WTC11 (cell line): ENCODE data around the gene RNF44. TPM values are rescaled to one million over a fixed set of nuclear protein-coding genes. Genes with fewer than 3 reads are reported as not detected.

Source experiments
- ATF1 ChIP-seq: sonication (generic); formaldehyde crosslinking; IDR thresholded peaks from 2 replicates; pipeline ENCODE4 v1.8.1; 2023; ENCODE audit warnings: mild to moderate bottlenecking, moderate library complexity, missing genetic modification reagents
- CTCF ChIP-seq: fragments of 200-600 bp; IDR thresholded peaks from 2 replicates; pipeline ENCODE4 v1.8.0; 2022; ENCODE audit warnings: antibody characterized with exemption
- HMGA2 ChIP-seq: fragments of 250-450 bp; sonication (Bioruptor Pico); IDR thresholded peaks from 2 replicates; pipeline ENCODE4 v1.4.0; 2021; ENCODE audit warnings: mild to moderate bottlenecking, moderate library complexity
- KAT7 ChIP-seq: sonication (generic); formaldehyde crosslinking; IDR thresholded peaks from 2 replicates; pipeline ENCODE4 v1.8.1; 2023; ENCODE audit warnings: missing genetic modification reagents, mild to moderate bottlenecking, borderline replicate concordance
- MXD4 ChIP-seq: fragments of 250-450 bp; sonication (Bioruptor Pico); IDR thresholded peaks from 2 replicates; pipeline ENCODE4 v1.8.0; 2021; ENCODE audit warnings: mild to moderate bottlenecking, moderate library complexity, borderline replicate concordance
- PRRX2 ChIP-seq: fragments of 250-450 bp; sonication (Bioruptor Pico); IDR thresholded peaks from 2 replicates; pipeline ENCODE4 v1.8.0; 2021; ENCODE audit warnings: mild to moderate bottlenecking
- USF1 ChIP-seq: sonication (generic); formaldehyde crosslinking; IDR thresholded peaks from 2 replicates; pipeline ENCODE4 v1.8.0; 2022; ENCODE audit warnings: mild to moderate bottlenecking, missing genetic modification reagents
- ZBTB21 ChIP-seq: sonication (generic); formaldehyde crosslinking; IDR thresholded peaks from 2 replicates; pipeline ENCODE4 v1.8.1; 2023; ENCODE audit warnings: mild to moderate bottlenecking, missing genetic modification reagents, borderline replicate concordance
- ZBTB43 ChIP-seq: sonication (generic); formaldehyde crosslinking; IDR thresholded peaks from 2 replicates; pipeline ENCODE4 v1.8.1; 2023; ENCODE audit warnings: mild to moderate bottlenecking, missing genetic modification reagents
- ZNF532 ChIP-seq: fragments of 250-450 bp; sonication (Bioruptor Pico); IDR thresholded peaks from 2 replicates; pipeline ENCODE4 v1.9.0; 2021; ENCODE audit warnings: mild to moderate bottlenecking, borderline replicate concordance
- total RNA-seq: library from RNA; stranded (reverse); gene quantifications from 3 replicates; pipeline ENCODE4 v1.2.3, GENCODE V29; 2021
- TF ChIP-seq, protein P1 (sequence below): sonication (generic); formaldehyde crosslinking; IDR thresholded peaks from 2 replicates; pipeline ENCODE4 v1.8.1; 2022; ENCODE audit warnings: mild to moderate bottlenecking, missing genetic modification reagents, moderate library complexity, borderline replicate concordance
- TF ChIP-seq, protein P2 (sequence below): sonication (generic); formaldehyde crosslinking; IDR thresholded peaks from 2 replicates; pipeline ENCODE4 v1.8.0; 2023; ENCODE audit warnings: missing genetic modification reagents, mild to moderate bottlenecking, borderline replicate concordance

The RNF44 gene
- total RNA-seq, 1 experiment from 2014 or later, result 233 TPM

DNA sequence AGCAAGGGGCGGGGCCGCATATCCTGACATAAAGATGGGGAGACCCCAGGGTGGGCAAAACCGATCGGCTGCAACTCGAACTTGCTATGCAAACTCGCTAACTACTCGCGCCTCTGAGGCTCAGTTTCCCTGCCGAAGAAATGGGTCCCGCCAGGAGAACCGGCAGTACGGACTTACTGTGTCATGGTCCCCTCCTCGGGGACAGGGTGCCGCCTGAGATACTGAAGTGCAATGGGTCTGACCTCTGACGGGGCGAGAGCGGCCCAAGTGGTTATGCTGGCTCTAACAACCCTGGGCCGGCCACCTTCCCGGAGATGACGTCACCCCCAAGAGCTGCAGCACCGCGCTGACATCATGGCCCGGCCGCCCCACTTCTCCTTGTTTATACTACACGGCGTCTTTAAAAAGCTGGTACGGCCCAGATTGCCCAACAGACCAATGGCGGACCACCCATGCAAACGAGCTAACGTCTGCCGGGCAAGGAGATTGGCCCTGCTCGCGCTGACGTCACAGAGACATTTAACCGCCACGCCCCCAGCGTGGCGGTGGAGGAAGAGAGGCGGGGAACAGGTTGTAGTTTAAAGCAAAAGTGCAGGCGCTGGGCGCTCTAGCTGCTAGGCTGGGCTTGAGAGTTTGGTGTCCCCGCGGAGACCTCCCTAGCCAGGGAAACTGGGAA lies 490 bp upstream of the RNF44 start (continued):
- TF ChIP-seq USF1 (no peak), ATF1 (CRISPR knock-in tag) (no peak), HMGA2 (CRISPR knock-in tag) (no peak), KAT7 (CRISPR knock-in tag) (no peak), ZBTB43 (CRISPR knock-in tag) (0 out of 2 replicates have a peak, but pooled peaks have one; percentile 18), MXD4 (CRISPR knock-in tag) (no peak), ZNF532 (no peak), PRRX2 (CRISPR knock-in tag) (no peak), CTCF (no peak), ZBTB21 (peak; percentile 99)
- TF ChIP-seq, protein P1, sequence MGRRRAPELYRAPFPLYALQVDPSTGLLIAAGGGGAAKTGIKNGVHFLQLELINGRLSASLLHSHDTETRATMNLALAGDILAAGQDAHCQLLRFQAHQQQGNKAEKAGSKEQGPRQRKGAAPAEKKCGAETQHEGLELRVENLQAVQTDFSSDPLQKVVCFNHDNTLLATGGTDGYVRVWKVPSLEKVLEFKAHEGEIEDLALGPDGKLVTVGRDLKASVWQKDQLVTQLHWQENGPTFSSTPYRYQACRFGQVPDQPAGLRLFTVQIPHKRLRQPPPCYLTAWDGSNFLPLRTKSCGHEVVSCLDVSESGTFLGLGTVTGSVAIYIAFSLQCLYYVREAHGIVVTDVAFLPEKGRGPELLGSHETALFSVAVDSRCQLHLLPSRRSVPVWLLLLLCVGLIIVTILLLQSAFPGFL, result no peak
- TF ChIP-seq, protein P2, sequence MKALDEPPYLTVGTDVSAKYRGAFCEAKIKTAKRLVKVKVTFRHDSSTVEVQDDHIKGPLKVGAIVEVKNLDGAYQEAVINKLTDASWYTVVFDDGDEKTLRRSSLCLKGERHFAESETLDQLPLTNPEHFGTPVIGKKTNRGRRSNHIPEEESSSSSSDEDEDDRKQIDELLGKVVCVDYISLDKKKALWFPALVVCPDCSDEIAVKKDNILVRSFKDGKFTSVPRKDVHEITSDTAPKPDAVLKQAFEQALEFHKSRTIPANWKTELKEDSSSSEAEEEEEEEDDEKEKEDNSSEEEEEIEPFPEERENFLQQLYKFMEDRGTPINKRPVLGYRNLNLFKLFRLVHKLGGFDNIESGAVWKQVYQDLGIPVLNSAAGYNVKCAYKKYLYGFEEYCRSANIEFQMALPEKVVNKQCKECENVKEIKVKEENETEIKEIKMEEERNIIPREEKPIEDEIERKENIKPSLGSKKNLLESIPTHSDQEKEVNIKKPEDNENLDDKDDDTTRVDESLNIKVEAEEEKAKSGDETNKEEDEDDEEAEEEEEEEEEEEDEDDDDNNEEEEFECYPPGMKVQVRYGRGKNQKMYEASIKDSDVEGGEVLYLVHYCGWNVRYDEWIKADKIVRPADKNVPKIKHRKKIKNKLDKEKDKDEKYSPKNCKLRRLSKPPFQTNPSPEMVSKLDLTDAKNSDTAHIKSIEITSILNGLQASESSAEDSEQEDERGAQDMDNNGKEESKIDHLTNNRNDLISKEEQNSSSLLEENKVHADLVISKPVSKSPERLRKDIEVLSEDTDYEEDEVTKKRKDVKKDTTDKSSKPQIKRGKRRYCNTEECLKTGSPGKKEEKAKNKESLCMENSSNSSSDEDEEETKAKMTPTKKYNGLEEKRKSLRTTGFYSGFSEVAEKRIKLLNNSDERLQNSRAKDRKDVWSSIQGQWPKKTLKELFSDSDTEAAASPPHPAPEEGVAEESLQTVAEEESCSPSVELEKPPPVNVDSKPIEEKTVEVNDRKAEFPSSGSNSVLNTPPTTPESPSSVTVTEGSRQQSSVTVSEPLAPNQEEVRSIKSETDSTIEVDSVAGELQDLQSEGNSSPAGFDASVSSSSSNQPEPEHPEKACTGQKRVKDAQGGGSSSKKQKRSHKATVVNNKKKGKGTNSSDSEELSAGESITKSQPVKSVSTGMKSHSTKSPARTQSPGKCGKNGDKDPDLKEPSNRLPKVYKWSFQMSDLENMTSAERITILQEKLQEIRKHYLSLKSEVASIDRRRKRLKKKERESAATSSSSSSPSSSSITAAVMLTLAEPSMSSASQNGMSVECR (CRISPR knock-in tag), result no peak
